Pancreas (tissue), 10 donors: ENCODE measurements around the gene MREG. TPM values are rescaled to one million over a fixed set of nuclear protein-coding genes. Genes with fewer than 3 reads are reported as not detected.

Experiments
- ATAC-seq, 4 donors: fragments of 200-7000 bp; cut with Tn5 transposase; one replicate each; pipeline versions ENCODE4 v1.8.0 to v1.9.1; 2020; ENCODE audit warnings: mild to moderate bottlenecking in 4 of 4, moderate library complexity in 4 of 4
- DNase-seq, 6 donors: peaks; one replicate each; pipeline ENCODE4 v3.0.0-alpha.2; 2020
- FAIRE-seq: peaks from 2 replicates; lab custom pipeline; 2012; peaks lifted over from hg19 to GRCh38; lab: Jason Lieb, UNC
- H3K27ac ChIP-seq, 4 donors: fragments of 200-600 bp; sonication (generic); 1 replicate in 3 of 4; 2 replicates in 1 of 4; pipeline versions ENCODE4 v1.5.0 to v1.8.0; 2020
- H3K27me3 ChIP-seq, 4 donors: fragments of 200-600 bp; one replicate each; pipeline ENCODE4 v1.8.0; 2021
- H3K36me3 ChIP-seq, 3 donors: fragments of 200-600 bp; sonication (generic) in 1 of 3; one replicate each; pipeline versions ENCODE4 v1.5.0 to v1.8.0; 2020 to 2021
- H3K4me1 ChIP-seq, 3 donors: fragments of 200-600 bp; one replicate each; pipeline ENCODE4 v1.8.0; 2021
- H3K4me3 ChIP-seq, 4 donors: fragments of 200-600 bp; sonication (generic) in 2 of 4; one replicate each; pipeline versions ENCODE4 v1.5.0 to v1.8.0; 2020 to 2021
- H3K9me3 ChIP-seq, 4 donors: fragments of 200-600 bp; one replicate each; pipeline ENCODE4 v1.8.0; 2021
- WGBS, 2 donors: extraction: QIAGEN DNeasy Blood & Tissue Kit; methylation state at CpG; one replicate each; pipeline ENCODE4 v1.1.7; 2013; 5-methylcytosine and 5-hydroxymethylcytosine counted together
- intact Hi-C, 3 donors: fragments of 100-400 bp; cut with DNase I; formaldehyde crosslinking; loops; one replicate each; pipeline versions ENCODE4 v1.11.1 to v1.14.2; 2022
- polyA plus RNA-seq, 2 donors: library from polyadenylated mRNA; stranded (reverse); fragments of 200-250 nt; gene quantifications; one replicate each; pipeline ENCODE4 v1.2.3, GENCODE V29; 2013
- total RNA-seq, 6 donors: library from RNA; stranded (reverse); fragmentation: NEBNext Ultra II Directional in 4 of 6; extraction: Animal tissue kit (Norgen Biotek cat#: 25700) in 4 of 6; gene quantifications; one replicate each; pipeline versions ENCODE4 v1.2.1 to v1.2.4, GENCODE V29; 2021 to 2023
- TF ChIP-seq, protein P1 (sequence below), 4 donors: fragments of 200-600 bp; sonication (generic) in 3 of 4; IDR thresholded peaks; one replicate each; pipeline versions ENCODE4 v1.5.0 to v1.8.0; 2021; ENCODE audit warnings: antibody characterized with exemption in 4 of 4
- donor health status: healthy with polysubstance abuse.
- donor health status: DM: no; HTN: no; CAD: no; lungs with moderate emphysema.
- donor health status: DM: no; HTN: no; CAD: no.
- donor health status: control.
- donor health status: control.
- donor health status: Bipolar disorder and iron deficiency.
- donor health status: DM: yes; HTN: yes; CAD: no.
- donor health status: DM: no; HTN: no; CAD: no.
- donor health status: DM: no; HTN: no; CAD: no.
- donor health status: DM: yes; HTN: yes; CAD: no.

MREG gene
- total and polyA plus RNA-seq, 8 donors = 1.2 to 4.8 (median 2.3) TPM

- intact Hi-C loops = no loop called here
- FAIRE-seq (no peak), ATAC-seq (no peak), DNase-seq (no peak)
- Histone ChIP-seq H3K27ac (no peak overlapping the region), H3K4me1 (peaks cover 0 to 3% (median 0%) of the 10 kb centered on the region in 3 donors), H3K36me3 (no peaks in the 10 kb centered on the region), H3K4me3 (no peak overlapping the region), H3K9me3 (no peaks in the 10 kb centered on the region), H3K27me3 (no peaks in the 10 kb centered on the region)
- TF ChIP-seq, protein P1, sequence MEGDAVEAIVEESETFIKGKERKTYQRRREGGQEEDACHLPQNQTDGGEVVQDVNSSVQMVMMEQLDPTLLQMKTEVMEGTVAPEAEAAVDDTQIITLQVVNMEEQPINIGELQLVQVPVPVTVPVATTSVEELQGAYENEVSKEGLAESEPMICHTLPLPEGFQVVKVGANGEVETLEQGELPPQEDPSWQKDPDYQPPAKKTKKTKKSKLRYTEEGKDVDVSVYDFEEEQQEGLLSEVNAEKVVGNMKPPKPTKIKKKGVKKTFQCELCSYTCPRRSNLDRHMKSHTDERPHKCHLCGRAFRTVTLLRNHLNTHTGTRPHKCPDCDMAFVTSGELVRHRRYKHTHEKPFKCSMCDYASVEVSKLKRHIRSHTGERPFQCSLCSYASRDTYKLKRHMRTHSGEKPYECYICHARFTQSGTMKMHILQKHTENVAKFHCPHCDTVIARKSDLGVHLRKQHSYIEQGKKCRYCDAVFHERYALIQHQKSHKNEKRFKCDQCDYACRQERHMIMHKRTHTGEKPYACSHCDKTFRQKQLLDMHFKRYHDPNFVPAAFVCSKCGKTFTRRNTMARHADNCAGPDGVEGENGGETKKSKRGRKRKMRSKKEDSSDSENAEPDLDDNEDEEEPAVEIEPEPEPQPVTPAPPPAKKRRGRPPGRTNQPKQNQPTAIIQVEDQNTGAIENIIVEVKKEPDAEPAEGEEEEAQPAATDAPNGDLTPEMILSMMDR (IDR thresholded peaks at IDR 0.05) = no peak
- 82 to 88% methylated on average over 4 of the region's 4 CpGs for WGBS, 2 donors
These were observed 4.0 kb upstream of the MREG start for GRCh38 chr2:216017365-216017764.

DNA sequence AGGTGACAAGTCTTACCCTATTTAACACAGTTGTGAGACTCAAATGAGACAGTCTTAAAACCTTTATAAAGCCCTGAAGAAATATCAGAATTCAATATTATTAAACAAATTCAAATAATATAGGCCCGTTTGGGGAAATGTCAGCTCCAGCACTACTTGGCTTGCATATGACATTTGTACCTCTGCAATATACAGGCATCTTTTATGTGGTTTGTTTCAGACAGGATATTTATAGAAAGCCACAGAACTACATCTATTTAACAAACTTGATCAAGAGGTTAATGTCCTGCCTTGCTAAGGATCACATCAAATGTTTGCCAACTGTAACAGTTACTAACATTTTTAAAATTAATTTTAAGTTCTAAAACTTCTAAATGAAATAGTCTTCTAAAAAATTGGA is 3.2 kb upstream of the MREG start:
- intact Hi-C loops = no loop called here
- Histone ChIP-seq H3K9me3 (no peaks in the 10 kb centered on the region), H3K4me1 (peaks cover 0 to 5% (median 3%) of the 10 kb centered on the region in 3 donors), H3K27me3 (no peaks in the 10 kb centered on the region), H3K36me3 (no peaks in the 10 kb centered on the region), H3K27ac (no peak overlapping the region), H3K4me3 (no peak overlapping the region)
- DNase-seq (no peak), ATAC-seq (no peak), FAIRE-seq (no peak)
- TF ChIP-seq, protein P1 (IDR thresholded peaks at IDR 0.05) = no peak
- WGBS, 2 donors = 56 to 58% methylated on average over 1 of the region's 1 CpG

- Histone ChIP-seq H3K4me3 (no peak overlapping the region), H3K4me1 (peaks cover 0 to 5% (median 3%) of the 10 kb centered on the region in 3 donors), H3K36me3 (no peaks in the 10 kb centered on the region), H3K27me3 (no peaks in the 10 kb centered on the region), H3K9me3 (no peaks in the 10 kb centered on the region), H3K27ac (no peak overlapping the region)
- DNase-seq = no peak
- 85 to 89% methylated on average over 5 of the region's 5 CpGs for WGBS, 2 donors
- FAIRE-seq = no peak
- no peak for ATAC-seq
- TF ChIP-seq, protein P1 (IDR thresholded peaks at IDR 0.05) = no peak
- intact Hi-C loops = no loop called here
These were observed 2.5 kb upstream of the MREG start for GRCh38 chr2:216015722-216016464.

DNA sequence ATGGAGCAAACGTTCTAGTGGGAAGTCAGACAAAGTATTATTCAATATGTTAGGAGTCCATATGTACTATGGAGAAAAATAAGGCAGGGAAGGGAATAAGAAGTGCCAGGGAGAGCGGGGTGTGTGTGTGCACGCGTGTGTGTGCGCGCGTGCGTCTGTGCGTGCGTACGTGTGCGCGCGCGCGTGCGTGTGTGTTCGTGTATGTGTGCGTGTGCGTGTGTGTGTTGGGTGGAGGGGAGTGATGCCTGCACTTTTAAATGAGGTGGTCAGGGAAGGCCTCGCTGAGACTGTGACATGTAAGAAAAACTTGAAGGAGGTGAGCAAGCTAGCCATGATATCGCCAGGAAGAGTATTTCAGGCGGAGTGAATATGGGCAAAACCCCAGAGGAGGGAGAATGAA is 1.6 kb upstream of the MREG start:
- no peaks in the 10 kb centered on the region for H3K36me3 ChIP-seq
- FAIRE-seq = no peak
- no peaks in the 10 kb centered on the region for H3K9me3 ChIP-seq
- H3K4me1 ChIP-seq = peaks cover 0 to 5% (median 3%) of the 10 kb centered on the region in 3 donors
- intact Hi-C loops = no loop called here
- TF ChIP-seq, protein P1 (IDR thresholded peaks at IDR 0.05) = no peak
- DNase-seq = no peak
- no peak overlapping the region for H3K27ac ChIP-seq
- H3K27me3 ChIP-seq = no peaks in the 10 kb centered on the region
- no peak overlapping the region for H3K4me3 ChIP-seq
- ATAC-seq = no peak
- WGBS, 2 donors = 91 to 92% methylated on average over 23 of the region's 23 CpGs

- TF ChIP-seq, protein P1 (IDR thresholded peaks at IDR 0.05) = no peak
- Histone ChIP-seq H3K27me3 (no peaks in the 10 kb centered on the region), H3K4me3 (no peak overlapping the region), H3K27ac (no peak overlapping the region), H3K9me3 (no peaks in the 10 kb centered on the region), H3K36me3 (no peaks in the 10 kb centered on the region), H3K4me1 (peaks cover 0 to 5% (median 3%) of the 10 kb centered on the region in 3 donors)
- no peak for DNase-seq
- FAIRE-seq = no peak
- WGBS, 2 donors = 81% methylated on average over 8 of the region's 8 CpGs
- intact Hi-C loops = no loop called here
- ATAC-seq = no peak
These were observed 655 bp upstream of the MREG start for GRCh38 chr2:216014006-216014405.
